AG04449 (cell line): ENCODE data around the gene TBC1D20.

Source experiments
- CTCF ChIA-PET: fragments of 350-600 bp; formaldehyde crosslinking; extraction: SDS; loops from one replicate; lab custom pipeline; 2021; ENCODE audit warnings: antibody characterized with exemption; lab: Yijun Ruan, JAX
- POLR2A ChIA-PET: fragments of 400-600, 350-600 bp; formaldehyde crosslinking; extraction: SDS; loops from one replicate; lab custom pipeline; 2020; ENCODE audit warnings: antibody characterized with exemption, inconsistent platforms; lab: Yijun Ruan, JAX
- DNase-seq: peaks from one replicate; pipeline ENCODE4 v3.0.0-alpha.2; 2010; ENCODE audit warnings: low read depth, low spot score
- H3K4me3 ChIP-seq: 2 replicates; pipeline ENCODE4 v1.5.1; 2011; ENCODE audit warnings: low read depth, mild to moderate bottlenecking, control low read depth, low read length
- TF ChIP-seq, protein P1 (sequence below): IDR thresholded peaks from one replicate; pipeline ENCODE4 v1.5.1; 2011; ENCODE audit warnings: mild to moderate bottlenecking, moderate library complexity, low read length, control low read depth, inconsistent platforms; ENCODE audit not compliant: insufficient read depth; ENCODE audit errors: missing control alignments

Gene TBC1D20

GRCh38 chr20:437787-438486 lies 24.4 kb downstream of the TBC1D20 start:
- POLR2A ChIA-PET: no interaction called here

GRCh38 chr20:436476-436875 lies 25.9 kb downstream of the TBC1D20 start:
- DNase-seq: no peak
- POLR2A ChIA-PET: no interaction called here
- TF ChIP-seq, protein P1, sequence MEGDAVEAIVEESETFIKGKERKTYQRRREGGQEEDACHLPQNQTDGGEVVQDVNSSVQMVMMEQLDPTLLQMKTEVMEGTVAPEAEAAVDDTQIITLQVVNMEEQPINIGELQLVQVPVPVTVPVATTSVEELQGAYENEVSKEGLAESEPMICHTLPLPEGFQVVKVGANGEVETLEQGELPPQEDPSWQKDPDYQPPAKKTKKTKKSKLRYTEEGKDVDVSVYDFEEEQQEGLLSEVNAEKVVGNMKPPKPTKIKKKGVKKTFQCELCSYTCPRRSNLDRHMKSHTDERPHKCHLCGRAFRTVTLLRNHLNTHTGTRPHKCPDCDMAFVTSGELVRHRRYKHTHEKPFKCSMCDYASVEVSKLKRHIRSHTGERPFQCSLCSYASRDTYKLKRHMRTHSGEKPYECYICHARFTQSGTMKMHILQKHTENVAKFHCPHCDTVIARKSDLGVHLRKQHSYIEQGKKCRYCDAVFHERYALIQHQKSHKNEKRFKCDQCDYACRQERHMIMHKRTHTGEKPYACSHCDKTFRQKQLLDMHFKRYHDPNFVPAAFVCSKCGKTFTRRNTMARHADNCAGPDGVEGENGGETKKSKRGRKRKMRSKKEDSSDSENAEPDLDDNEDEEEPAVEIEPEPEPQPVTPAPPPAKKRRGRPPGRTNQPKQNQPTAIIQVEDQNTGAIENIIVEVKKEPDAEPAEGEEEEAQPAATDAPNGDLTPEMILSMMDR: no peak
- H3K4me3 ChIP-seq: no peak overlapping the region
- CTCF ChIA-PET: interaction anchor here (1.3 kb wide), 1 partner anchor 82 kb away, joined by 5 read pairs; no protein-coding TSS in a partner anchor

More at GRCh38 chr20:437787-438486, 24.4 kb downstream of the TBC1D20 start:
- no peak overlapping the region for H3K4me3 ChIP-seq
- CTCF ChIA-PET: interaction anchor here (1.5 to 1.7 kb wide), 3 partner anchors 11 to 83 kb away, joined by 3 to 6 read pairs (median 4); no protein-coding TSS in a partner anchor
- TF ChIP-seq, protein P1: no peak
- no peak for DNase-seq

DNA sequence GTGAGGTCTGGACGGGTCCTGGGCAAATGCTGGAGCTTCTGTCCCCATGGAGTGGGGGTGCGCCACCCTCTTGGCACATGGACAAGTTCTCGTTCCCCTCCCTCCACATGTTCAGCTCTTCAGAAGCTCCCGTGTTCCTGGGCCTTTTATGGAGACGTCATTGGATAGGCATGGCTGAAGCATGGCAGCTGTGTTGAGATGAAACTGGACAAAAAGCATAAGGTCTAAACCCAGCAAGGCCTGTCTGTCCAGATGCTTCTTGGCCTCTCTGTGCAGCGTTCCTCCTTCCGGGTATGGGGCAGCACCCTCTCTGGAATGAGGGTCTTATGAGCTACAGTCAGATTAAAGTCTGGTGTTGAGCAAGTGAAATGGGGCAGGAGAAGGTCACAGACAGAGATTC lies 26.8 kb downstream of the TBC1D20 start:
- ChIA-PET POLR2A (interaction anchor here (0.9 kb wide), 2 partner anchors 11 to 27 kb away, joined by 3 read pairs; partner anchors contain the start of gene TBC1D20), CTCF (interaction anchor here (1.2 to 1.8 kb wide), 4 partner anchors 8 to 81 kb away, joined by 4 to 8 read pairs (median 4); no protein-coding TSS in a partner anchor)
- TF ChIP-seq, protein P1: no peak
- H3K4me3 ChIP-seq: no peak overlapping the region
- DNase-seq: no peak

DNA sequence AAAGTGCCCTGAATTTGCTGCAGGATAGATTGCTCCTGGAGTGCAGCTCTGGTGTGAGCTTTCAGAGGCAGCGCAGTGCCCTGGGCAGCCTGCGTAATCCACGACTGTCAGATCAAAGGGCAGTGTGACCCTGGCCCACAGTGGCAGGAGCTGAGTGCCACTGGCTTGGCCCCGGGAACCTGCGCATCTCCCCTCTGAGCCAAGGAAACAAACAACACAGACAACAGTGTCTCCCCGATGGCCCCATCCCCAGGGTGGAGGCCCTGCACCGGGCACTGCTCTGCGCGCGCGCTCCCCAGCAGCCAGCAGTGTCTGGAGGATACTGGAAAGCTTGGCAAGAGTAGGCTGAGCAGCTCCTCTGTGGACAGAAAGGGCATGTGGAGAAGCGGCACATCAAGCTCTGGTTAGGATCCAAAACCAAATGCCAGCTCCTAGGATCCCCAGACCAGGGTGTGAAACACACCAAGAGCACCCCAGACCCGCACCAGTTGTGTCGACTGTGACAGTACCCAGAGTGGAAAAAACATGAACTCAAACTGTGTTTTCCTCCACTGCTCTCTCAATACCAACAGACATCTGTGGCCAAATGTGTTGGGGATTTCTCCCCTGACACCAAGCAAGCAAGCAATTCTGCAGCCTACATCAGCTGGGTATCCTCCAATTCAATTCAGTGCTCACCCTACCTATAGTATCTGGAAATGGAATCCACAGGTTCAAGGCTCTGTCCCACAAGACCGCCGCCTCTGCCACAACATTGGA lies 27.5 kb downstream of the TBC1D20 start:
- POLR2A ChIA-PET: interaction anchor here (0.9 kb wide), 2 partner anchors 12 to 28 kb away, joined by 3 read pairs; partner anchors contain the start of gene TBC1D20
- DNase-seq: no peak
- TF ChIP-seq, protein P1: no peak
- no peak overlapping the region for H3K4me3 ChIP-seq
- CTCF ChIA-PET: interaction anchor here (1.2 to 1.8 kb wide), 4 partner anchors 9 to 80 kb away, joined by 4 to 8 read pairs (median 4); no protein-coding TSS in a partner anchor

DNA sequence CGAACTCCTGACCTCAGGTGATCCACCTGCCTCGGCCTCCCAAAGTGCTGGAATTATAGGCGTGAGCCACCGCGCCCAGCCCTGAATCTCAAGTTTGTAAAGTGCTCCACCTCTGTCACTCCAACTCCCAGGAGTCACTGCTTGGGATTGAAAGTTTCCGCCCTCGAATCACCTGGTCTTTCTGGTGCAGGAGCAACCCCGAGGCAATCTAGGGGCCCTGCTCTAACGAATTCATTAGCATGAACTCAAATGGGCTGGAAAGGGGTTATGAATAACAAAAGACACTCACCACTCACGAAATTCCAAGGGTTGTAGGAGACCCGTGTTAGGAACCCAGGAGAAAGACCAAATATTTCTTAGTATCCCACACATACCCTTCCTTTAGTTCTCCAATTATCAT lies 28.1 kb downstream of the TBC1D20 start:
- no peak for DNase-seq
- TF ChIP-seq, protein P1: no peak
- no peak overlapping the region for H3K4me3 ChIP-seq
- POLR2A ChIA-PET: no interaction called here
- CTCF ChIA-PET: interaction anchor here (1.2 to 1.8 kb wide), 3 partner anchors 9 to 79 kb away, joined by 4 to 8 read pairs (median 4); no protein-coding TSS in a partner anchor
